GM10266 (cell line): ENCODE measurements around the gene VAT1L.

Source experiments
- DNase-seq: peaks from one replicate; pipeline ENCODE4 v3.0.0; 2012; ENCODE audit errors: extremely low spot score
- TF ChIP-seq, protein P1 (sequence below): IDR thresholded peaks from 2 replicates; pipeline ENCODE4 v1.5.1; 2012; ENCODE audit warnings: mild to moderate bottlenecking, low read depth; ENCODE audit not compliant: control insufficient read depth, insufficient read depth; ENCODE audit errors: missing control alignments

The VAT1L gene

GRCh38 chr16:77918809-77919707 is 130.7 kb downstream of the VAT1L start:
- TF ChIP-seq, protein P1, sequence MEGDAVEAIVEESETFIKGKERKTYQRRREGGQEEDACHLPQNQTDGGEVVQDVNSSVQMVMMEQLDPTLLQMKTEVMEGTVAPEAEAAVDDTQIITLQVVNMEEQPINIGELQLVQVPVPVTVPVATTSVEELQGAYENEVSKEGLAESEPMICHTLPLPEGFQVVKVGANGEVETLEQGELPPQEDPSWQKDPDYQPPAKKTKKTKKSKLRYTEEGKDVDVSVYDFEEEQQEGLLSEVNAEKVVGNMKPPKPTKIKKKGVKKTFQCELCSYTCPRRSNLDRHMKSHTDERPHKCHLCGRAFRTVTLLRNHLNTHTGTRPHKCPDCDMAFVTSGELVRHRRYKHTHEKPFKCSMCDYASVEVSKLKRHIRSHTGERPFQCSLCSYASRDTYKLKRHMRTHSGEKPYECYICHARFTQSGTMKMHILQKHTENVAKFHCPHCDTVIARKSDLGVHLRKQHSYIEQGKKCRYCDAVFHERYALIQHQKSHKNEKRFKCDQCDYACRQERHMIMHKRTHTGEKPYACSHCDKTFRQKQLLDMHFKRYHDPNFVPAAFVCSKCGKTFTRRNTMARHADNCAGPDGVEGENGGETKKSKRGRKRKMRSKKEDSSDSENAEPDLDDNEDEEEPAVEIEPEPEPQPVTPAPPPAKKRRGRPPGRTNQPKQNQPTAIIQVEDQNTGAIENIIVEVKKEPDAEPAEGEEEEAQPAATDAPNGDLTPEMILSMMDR: no peak
- no peak for DNase-seq

DNA sequence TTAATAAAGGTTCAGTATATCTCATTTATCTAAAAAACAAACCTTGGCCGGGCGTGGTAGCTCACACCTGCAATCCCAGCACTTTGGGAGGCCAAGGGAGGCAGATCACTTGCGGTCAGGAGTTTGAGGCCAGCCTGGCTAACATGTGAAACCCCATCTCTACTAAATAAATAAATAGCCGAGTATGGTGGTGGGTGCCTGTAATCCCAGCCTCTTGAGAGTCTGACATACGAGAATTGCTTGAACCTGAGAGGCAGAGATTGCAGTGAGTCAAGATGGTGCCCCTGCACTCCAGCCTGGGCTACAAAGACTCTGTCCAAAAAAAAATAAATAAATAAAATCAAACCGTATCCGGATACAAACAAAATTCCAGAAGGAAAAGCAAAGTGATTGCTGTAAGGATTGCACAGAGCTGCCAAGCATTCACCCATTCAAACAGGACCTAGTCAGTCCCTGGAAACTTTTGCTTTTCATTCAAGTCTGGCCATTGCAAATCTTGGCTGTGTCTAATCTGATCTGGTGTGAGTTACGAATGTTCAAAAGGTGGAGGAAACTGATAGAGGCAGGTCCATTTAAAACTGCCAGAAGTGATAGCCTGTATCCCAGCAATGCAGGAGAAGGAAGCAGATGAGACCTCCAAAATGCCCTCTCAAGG is 131.5 kb downstream of the VAT1L start:
- TF ChIP-seq, protein P1: no peak
- DNase-seq: no peak

DNA sequence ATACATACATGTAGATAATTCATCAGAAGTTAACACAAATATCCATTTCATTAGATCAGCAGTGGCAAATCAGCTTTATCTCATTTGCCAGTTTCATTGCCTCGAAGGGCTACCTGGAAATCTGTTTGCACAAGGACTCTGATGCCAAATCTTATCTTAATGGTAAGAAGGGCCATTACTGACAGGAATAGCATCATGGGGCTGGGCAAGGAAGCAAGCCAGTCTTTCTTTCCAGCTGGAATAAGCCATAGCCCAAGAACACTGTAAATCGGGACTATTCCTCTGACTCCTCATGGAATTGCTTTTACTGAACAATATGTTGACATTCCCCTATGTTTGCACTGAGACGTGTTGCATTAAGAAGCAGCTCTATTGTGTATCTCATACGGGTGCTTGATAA is 132.6 kb downstream of the VAT1L start:
- DNase-seq: no peak
- TF ChIP-seq, protein P1: no peak

DNA sequence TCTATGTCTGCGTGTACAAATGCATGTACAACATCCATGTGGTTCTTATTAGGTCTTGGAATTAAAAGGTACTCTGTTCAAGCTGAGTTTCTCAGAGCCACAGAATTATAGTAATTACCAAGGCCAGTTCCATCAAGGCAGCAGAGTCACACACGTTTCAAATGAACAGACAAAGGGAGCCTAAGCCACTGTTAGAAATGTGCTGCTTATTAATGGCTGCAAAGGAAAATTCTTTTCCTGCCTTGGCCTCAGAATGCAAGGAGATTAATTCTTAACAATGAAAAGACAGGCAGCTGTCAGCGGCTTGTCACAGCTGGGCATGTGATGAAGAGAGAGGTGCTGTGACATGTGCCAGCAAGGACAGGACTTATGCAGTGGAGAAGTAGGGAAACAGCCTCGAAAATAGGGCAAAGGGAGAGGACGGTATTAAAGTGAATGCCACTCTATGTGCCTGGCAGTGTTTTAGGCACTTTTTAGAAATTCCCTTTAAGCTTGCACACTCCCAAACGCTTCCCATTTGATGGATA is 133.9 kb downstream of the VAT1L start:
- TF ChIP-seq, protein P1: no peak
- no peak for DNase-seq

- DNase-seq: no peak
- TF ChIP-seq, protein P1: no peak
Measured at GRCh38 chr16:77925531-77925930, 137.2 kb downstream of the VAT1L start.

DNA sequence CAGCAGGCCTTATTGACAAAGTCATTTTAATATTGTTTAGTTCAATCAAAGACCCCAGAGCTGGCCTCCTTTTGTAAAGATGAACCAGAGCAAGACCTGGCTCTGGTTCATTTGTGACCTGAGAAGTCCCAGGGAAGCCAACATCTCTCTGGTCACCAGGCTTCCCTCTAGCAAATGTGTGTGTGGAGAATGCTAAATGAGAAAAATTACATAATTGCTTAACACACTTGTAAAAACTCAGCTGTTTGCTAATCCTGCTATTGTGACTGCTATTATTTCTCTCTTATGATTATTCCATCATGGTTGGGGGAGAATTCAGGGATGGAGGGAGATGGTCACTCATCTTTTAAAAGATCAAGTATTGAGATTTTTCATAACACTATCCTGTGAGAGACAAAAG is 139.7 kb downstream of the VAT1L start:
- TF ChIP-seq, protein P1: no peak
- no peak for DNase-seq
